ENCODE measurements around the gene ARIH1. TPM values are rescaled to one million over a fixed set of nuclear protein-coding genes. Genes with fewer than 3 reads are reported as not detected.
"Not testable (repeated sequence)": the region's sequence is repeated elsewhere in the genome, so short reads cannot be mapped to it uniquely, and the experiment has no call there.

Gene ARIH1
- total RNA-seq, 5 donors from 2014 or later (not counting 1 experiment from before 2014, with no cell fraction given), result 163 to 207 (median 178) TPM

DNA sequence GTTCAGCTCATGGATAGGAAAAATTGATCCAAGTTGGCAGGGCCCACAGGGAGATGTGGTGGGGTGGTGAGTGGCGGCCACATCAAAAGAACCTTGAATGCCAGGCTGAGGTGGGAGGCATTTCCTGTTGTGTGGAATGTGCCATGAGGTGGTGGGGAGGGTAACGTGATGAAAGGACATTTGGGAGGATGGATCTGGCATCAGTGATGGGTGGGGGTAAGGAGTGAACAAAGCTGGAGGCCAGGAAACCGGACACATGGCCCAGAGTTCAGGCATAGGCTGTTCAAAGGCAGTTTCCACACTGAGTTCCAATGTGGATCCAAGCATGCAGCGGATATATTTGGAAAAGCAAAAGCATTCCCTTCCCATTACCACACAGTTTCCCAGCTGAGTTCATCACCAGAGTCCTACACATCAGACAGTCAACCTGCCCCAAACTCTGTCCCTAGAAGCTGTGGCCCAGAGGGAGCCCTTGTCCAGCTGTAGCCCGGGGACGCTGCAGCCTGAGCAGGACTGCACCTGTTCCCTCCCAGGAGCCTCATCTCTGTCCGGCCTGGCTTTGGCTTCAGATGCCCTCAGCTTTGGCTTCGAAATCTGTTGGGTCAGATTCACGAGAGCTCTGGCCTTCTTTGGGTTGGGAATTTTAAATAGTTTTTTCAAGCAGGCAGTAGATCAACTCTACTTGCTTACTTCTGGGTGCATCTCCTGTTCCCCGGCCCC, 142.5 kb downstream of the ARIH1 start:
- Histone ChIP-seq H3K4me1 (ENCODE audit: control insufficient read depth in 1 of 2, extremely low read depth in 1 of 2, insufficient read depth in 2 of 2, low read length in 2 of 2) (peaks cover 2 to 6% of the 10 kb centered on the region in 2 experiments), H3K9me3 (no peaks in the 10 kb centered on the region), H3K36me3 (ENCODE audit: control insufficient read depth in 2 of 2, extremely low read depth in 1 of 2, insufficient read depth in 1 of 2, low read length in 1 of 2) (no peaks in the 10 kb centered on the region), H3K27me3 (replicated peaks in 1 of 2; ENCODE audit: control insufficient read depth in 2 of 2, extremely low read depth in 1 of 2, insufficient read depth in 2 of 2, low read length in 1 of 2) (no peaks in the 10 kb centered on the region), H3K4me3 (ENCODE audit: control insufficient read depth in 1 of 2, extremely low read depth in 1 of 2, low read length in 1 of 2) (no peak overlapping the region), H3K27ac (ENCODE audit: low read length) (no peak overlapping the region)
- POLR2A ChIA-PET, result no interaction called here
- Mint-ChIP-seq H3K9me3 (no peaks in the 10 kb centered on the region), H3K4me3 (no peak overlapping the region), H3K36me3 (peaks cover 5% of the 10 kb centered on the region), H3K4me1 (peaks cover 5 to 13% (median 8%) of the 10 kb centered on the region in 3 donors), H3K27me3 (no peaks in the 10 kb centered on the region), H3K27ac (no peak overlapping the region)
- DNase-seq, result no peak
- 68% methylated on average over 4 of the region's 10 CpGs for WGBS (ENCODE audit: insufficient coverage)
- ATAC-seq (replicated peaks in 1 of 4), result no peak
- CTCF ChIA-PET, result no interaction called here

DNA sequence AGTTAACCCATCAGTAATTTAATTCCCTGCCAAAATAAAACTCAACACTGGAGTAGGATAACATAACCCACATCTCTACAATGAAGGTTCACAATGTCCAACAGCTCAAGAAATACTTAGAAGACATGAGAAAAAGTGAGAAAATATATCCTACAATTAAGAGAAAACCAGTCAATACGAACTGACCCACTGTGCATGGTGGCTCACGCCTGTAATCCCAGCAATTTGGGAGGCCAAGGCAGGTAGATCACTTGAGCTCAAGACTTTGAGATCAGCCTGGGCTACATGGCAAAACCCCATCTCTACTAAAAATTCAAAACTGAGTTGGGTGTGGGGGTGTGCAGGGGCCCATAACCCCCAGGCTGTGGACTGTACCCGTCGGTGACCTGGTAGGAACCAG, 149.7 kb downstream of the ARIH1 start:
- H3K4me1 Mint-ChIP-seq; H3K4me1 ChIP-seq (ENCODE audit: control insufficient read depth in 1 of 2, extremely low read depth in 1 of 2, insufficient read depth in 2 of 2, low read length in 2 of 2); H3K27ac Mint-ChIP-seq; H3K4me3 Mint-ChIP-seq; POLR2A ChIA-PET; DNase-seq; H3K36me3 ChIP-seq (ENCODE audit: control insufficient read depth in 2 of 2, extremely low read depth in 1 of 2, insufficient read depth in 1 of 2, low read length in 1 of 2); H3K27me3 ChIP-seq (replicated peaks in 1 of 2; ENCODE audit: control insufficient read depth in 2 of 2, extremely low read depth in 1 of 2, insufficient read depth in 2 of 2, low read length in 1 of 2); ATAC-seq (replicated peaks in 1 of 4); H3K9me3 Mint-ChIP-seq; H3K9me3 ChIP-seq; H3K27me3 Mint-ChIP-seq; H3K4me3 ChIP-seq (ENCODE audit: control insufficient read depth in 1 of 2, extremely low read depth in 1 of 2, low read length in 1 of 2); H3K36me3 Mint-ChIP-seq; H3K27ac ChIP-seq (ENCODE audit: low read length); CTCF ChIA-PET: not testable (repeated sequence)
- WGBS (ENCODE audit: insufficient coverage), result no CpG with 5 or more reads among the region's 4 CpGs

DNA sequence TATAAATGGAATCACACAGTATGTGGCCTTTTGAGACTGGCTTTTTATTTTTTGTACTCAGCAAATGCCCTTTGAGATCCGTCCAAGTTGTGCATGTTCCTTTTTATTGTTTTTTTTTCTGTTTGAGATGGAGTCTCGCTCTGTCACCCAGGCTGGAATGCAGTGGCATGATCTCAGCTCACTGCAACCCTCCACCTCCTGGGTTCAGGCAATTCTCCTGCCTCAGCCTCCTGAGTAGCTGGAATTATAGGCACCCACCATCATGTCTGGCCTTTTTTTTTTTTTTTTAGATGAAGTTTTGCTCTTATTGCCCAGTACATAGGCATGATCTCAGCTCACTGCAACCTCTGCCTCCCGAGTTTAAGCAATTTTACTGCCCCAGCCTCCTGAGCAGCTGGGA, 152.0 kb downstream of the ARIH1 start:
- H3K27ac Mint-ChIP-seq; H3K4me1 Mint-ChIP-seq; H3K4me3 ChIP-seq (ENCODE audit: control insufficient read depth in 1 of 2, extremely low read depth in 1 of 2, low read length in 1 of 2); H3K9me3 ChIP-seq; H3K4me1 ChIP-seq (ENCODE audit: control insufficient read depth in 1 of 2, extremely low read depth in 1 of 2, insufficient read depth in 2 of 2, low read length in 2 of 2); CTCF ChIA-PET; DNase-seq; ATAC-seq (replicated peaks in 1 of 4); H3K36me3 Mint-ChIP-seq; POLR2A ChIA-PET; H3K27me3 ChIP-seq (replicated peaks in 1 of 2; ENCODE audit: control insufficient read depth in 2 of 2, extremely low read depth in 1 of 2, insufficient read depth in 2 of 2, low read length in 1 of 2); H3K36me3 ChIP-seq (ENCODE audit: control insufficient read depth in 2 of 2, extremely low read depth in 1 of 2, insufficient read depth in 1 of 2, low read length in 1 of 2); H3K4me3 Mint-ChIP-seq; H3K27me3 Mint-ChIP-seq; H3K27ac ChIP-seq (ENCODE audit: low read length); H3K9me3 Mint-ChIP-seq: not testable (repeated sequence)
- no CpG with 5 or more reads among the region's 3 CpGs for WGBS (ENCODE audit: insufficient coverage)

DNA sequence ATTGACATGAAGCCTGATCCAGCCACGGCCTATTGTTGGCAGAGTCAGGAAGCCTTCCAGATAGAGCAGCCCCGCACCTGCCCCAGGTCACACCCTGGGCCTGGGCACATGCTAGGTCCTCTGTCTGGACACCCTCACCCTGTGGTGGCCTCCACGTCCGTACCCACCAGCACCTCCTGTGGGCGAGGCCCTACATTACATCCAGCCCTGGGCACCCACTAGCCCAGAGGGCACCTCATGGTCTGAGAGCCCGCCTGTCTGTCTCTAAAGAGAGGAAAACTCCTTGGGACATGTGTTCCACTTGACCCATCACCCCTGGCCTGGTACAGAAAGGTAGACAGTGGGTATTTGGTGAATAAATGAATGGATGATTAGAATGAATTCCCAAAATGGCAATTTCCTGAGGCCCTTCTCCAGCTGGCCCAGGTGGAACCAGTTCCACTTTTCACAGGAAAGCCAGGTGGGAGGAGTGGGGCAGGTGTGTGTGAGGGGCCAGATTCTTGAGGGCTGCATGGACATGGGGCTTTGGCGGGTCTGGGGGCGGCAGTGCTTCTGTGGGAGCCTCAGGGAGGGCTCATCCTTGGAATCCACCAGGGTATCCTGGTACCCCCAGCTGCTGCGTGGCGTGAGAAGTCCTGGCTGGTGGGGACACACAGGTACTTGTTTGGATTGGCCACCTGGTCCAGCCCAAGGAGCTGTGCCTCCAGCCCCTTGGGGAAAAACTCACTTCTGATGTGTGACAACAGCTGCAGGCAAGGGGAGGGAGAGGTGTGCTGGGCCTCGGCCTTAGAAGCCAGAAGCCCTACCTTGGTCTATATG, 154.3 kb downstream of the ARIH1 start:
- H3K27ac ChIP-seq (ENCODE audit: low read length); H3K36me3 Mint-ChIP-seq; ATAC-seq (replicated peaks in 1 of 4); CTCF ChIA-PET; DNase-seq; H3K36me3 ChIP-seq (ENCODE audit: control insufficient read depth in 2 of 2, extremely low read depth in 1 of 2, insufficient read depth in 1 of 2, low read length in 1 of 2); H3K4me3 Mint-ChIP-seq; H3K27me3 Mint-ChIP-seq; H3K4me3 ChIP-seq (ENCODE audit: control insufficient read depth in 1 of 2, extremely low read depth in 1 of 2, low read length in 1 of 2); H3K4me1 Mint-ChIP-seq; H3K9me3 Mint-ChIP-seq; H3K27ac Mint-ChIP-seq; H3K9me3 ChIP-seq; POLR2A ChIA-PET; H3K4me1 ChIP-seq (ENCODE audit: control insufficient read depth in 1 of 2, extremely low read depth in 1 of 2, insufficient read depth in 2 of 2, low read length in 2 of 2); H3K27me3 ChIP-seq (replicated peaks in 1 of 2; ENCODE audit: control insufficient read depth in 2 of 2, extremely low read depth in 1 of 2, insufficient read depth in 2 of 2, low read length in 1 of 2): not testable (repeated sequence)
- WGBS (ENCODE audit: insufficient coverage), result 87% methylated on average over 7 of the region's 11 CpGs

DNA sequence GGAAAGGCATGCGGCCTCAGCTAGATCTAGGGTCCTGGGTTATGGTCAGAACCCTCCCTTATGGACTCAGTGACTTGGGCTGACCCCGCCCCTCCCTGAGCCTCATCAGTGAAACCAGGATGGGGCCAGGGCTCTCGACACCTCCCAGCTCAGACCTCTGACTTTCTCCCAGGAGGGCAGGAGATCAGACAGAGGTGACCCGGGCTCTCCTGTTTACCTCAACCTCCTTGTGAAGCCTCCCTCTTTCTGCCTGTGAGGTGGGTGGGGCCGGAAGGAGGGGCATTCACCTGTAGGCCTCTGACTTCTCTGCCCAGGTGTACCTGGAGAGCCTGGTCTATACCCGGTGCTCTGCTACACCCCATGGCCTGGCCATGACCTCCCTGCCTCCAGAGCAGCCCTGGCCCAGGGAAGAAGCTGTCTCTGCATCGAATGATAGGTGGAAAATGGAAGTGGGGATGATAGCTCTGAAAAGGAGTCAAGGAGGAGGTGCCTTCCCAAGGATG, 155.0 kb downstream of the ARIH1 start:
- H3K4me1 Mint-ChIP-seq; H3K9me3 ChIP-seq; H3K27ac Mint-ChIP-seq; H3K36me3 ChIP-seq (ENCODE audit: control insufficient read depth in 2 of 2, extremely low read depth in 1 of 2, insufficient read depth in 1 of 2, low read length in 1 of 2); CTCF ChIA-PET; H3K27me3 ChIP-seq (replicated peaks in 1 of 2; ENCODE audit: control insufficient read depth in 2 of 2, extremely low read depth in 1 of 2, insufficient read depth in 2 of 2, low read length in 1 of 2); H3K27ac ChIP-seq (ENCODE audit: low read length); H3K4me3 ChIP-seq (ENCODE audit: control insufficient read depth in 1 of 2, extremely low read depth in 1 of 2, low read length in 1 of 2); POLR2A ChIA-PET; H3K9me3 Mint-ChIP-seq; H3K4me3 Mint-ChIP-seq; ATAC-seq (replicated peaks in 1 of 4); H3K36me3 Mint-ChIP-seq; H3K4me1 ChIP-seq (ENCODE audit: control insufficient read depth in 1 of 2, extremely low read depth in 1 of 2, insufficient read depth in 2 of 2, low read length in 2 of 2); H3K27me3 Mint-ChIP-seq; DNase-seq: not testable (repeated sequence)
- 83% methylated on average over 3 of the region's 7 CpGs for WGBS (ENCODE audit: insufficient coverage)

DNA sequence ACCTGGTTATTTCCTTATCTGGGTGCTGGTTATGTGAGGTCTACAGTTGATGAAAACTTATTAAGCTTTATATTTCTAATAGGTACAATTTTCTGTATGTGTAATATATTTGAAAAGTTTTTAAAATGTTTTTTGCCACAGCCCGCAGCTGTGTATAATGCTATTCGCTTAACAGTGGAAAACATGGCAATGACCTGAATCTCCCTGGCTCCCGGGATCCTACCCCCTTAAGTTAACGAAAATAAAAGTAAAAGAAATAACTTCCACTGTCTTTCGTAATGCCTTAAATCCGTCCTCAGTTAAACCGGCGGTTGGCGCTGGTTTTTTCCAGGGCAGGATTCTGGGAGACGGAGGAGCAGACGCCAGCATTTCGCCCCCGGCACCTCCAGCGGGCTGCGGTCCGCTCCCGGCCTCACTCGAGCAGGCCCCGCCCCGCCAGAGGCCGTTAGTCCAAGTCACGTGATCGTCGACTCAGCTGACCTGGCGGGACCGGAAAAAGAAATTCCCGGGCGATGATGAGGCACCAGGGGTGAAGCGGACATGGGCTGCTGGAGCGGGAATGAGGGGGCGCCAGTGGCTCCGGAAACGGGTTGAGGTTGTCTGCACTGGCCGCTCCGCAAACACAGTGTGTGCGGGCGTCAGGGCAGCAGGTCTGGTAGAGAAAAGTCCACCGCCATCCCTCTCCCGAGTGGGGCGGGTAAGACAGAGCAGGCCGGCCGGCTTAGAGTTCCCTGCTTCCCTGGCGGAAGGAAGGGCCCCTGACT, 162.6 kb downstream of the ARIH1 start:
- no CpG with 5 or more reads among the region's 43 CpGs for WGBS (ENCODE audit: insufficient coverage)
- H3K9me3 ChIP-seq; H3K36me3 ChIP-seq (ENCODE audit: control insufficient read depth in 2 of 2, extremely low read depth in 1 of 2, insufficient read depth in 1 of 2, low read length in 1 of 2); H3K27ac Mint-ChIP-seq; H3K9me3 Mint-ChIP-seq; H3K27me3 Mint-ChIP-seq; H3K36me3 Mint-ChIP-seq; H3K4me1 Mint-ChIP-seq; H3K27me3 ChIP-seq (replicated peaks in 1 of 2; ENCODE audit: control insufficient read depth in 2 of 2, extremely low read depth in 1 of 2, insufficient read depth in 2 of 2, low read length in 1 of 2); H3K4me1 ChIP-seq (ENCODE audit: control insufficient read depth in 1 of 2, extremely low read depth in 1 of 2, insufficient read depth in 2 of 2, low read length in 2 of 2); POLR2A ChIA-PET; CTCF ChIA-PET; H3K27ac ChIP-seq (ENCODE audit: low read length): not testable (repeated sequence)
- H3K4me3 ChIP-seq (ENCODE audit: control insufficient read depth in 1 of 2, extremely low read depth in 1 of 2, low read length in 1 of 2), result peak overlapping the region in 1 of 2 donors; percentile 38
- DNase-seq (peak in 22 of 35 experiments; percentile 3 to 64 (median 23)), ATAC-seq (replicated peaks in 1 of 4) (peak; percentile 50 to 74 (median 64))
- peak overlapping the region in 1 of 3 donors; percentile 49 for H3K4me3 Mint-ChIP-seq

Measured in T-cell (primary cell).